SK-N-SH (cell line): ENCODE measurements around the gene ARFGAP1. TPM values are rescaled to one million over a fixed set of nuclear protein-coding genes. Genes with fewer than 3 reads are reported as not detected.

ENCODE experiments used
- CTCF ChIA-PET: fragments of 300-600, 350-600 bp; formaldehyde crosslinking; extraction: SDS; loops from one replicate; lab custom pipeline; 2021; lab: Yijun Ruan, JAX
- POLR2A ChIA-PET: fragments of 350-600 bp; sonication (Branson Sonifier 250); formaldehyde crosslinking; extraction: SDS; loops from one replicate; lab custom pipeline; 2020; ENCODE audit warnings: antibody characterized with exemption, inconsistent platforms; lab: Yijun Ruan, JAX
- DNase-seq: peaks from one replicate; pipeline ENCODE4 v3.0.0; 2012
- H2AFZ ChIP-seq: fragments of 200-600 bp; sonication (generic); 2 replicates; pipeline ENCODE4 v1.8.1; 2016; ENCODE audit warnings: antibody characterized with exemption, mild to moderate bottlenecking, low read depth
- H3F3A ChIP-seq: fragments of 200-600 bp; sonication (generic); replicated peaks from 2 replicates; pipeline ENCODE3; 2016; ENCODE audit warnings: antibody characterized with exemption, mild to moderate bottlenecking; ENCODE audit not compliant: insufficient read depth
- H3K27ac ChIP-seq, 2 experiments: fragments of 200-500 bp in 1 of 2; fragments of 200-600 bp in 1 of 2; sonication (Bioruptor generic) in 1 of 2; sonication (generic), shearing (Covaris generic) in 1 of 2; 2 replicates each; pipeline versions ENCODE4 v1.5.1 to v1.6.1; 2014 to 2016; ENCODE audit warnings: low read depth in 2 of 2, inconsistent platforms in 1 of 2, low read length in 1 of 2, mild to moderate bottlenecking in 1 of 2, mixed read lengths in 1 of 2
- H3K27me3 ChIP-seq: fragments of 200-600 bp; sonication (generic), shearing (Covaris generic); 2 replicates; pipeline ENCODE4 v1.6.1; 2016; ENCODE audit warnings: mixed run types; ENCODE audit not compliant: insufficient read depth
- H3K36me3 ChIP-seq, 2 experiments: fragments of 200-500 bp in 1 of 2; fragments of 200-600 bp in 1 of 2; sonication (Bioruptor generic) in 1 of 2; sonication (generic) in 1 of 2; replicated peaks in 1 of 2; 2 replicates each; pipeline versions ENCODE3 to v1.5.1; 2014 to 2016; ENCODE audit warnings: low read length in 1 of 2, mild to moderate bottlenecking in 1 of 2; ENCODE audit not compliant: insufficient read depth in 2 of 2, control insufficient read depth in 1 of 2
- H3K4me1 ChIP-seq, 2 experiments: fragments of 200-500 bp in 1 of 2; fragments of 200-600 bp in 1 of 2; sonication (Bioruptor generic) in 1 of 2; sonication (generic), shearing (Covaris generic) in 1 of 2; 2 replicates each; pipeline versions ENCODE4 v1.5.1 to v1.6.1; 2014 to 2016; ENCODE audit warnings: low read depth in 1 of 2, low read length in 1 of 2, mixed run types in 1 of 2; ENCODE audit not compliant: insufficient read depth in 2 of 2, control insufficient read depth in 1 of 2
- H3K4me2 ChIP-seq: fragments of 200-600 bp; sonication (generic), shearing (Covaris generic); 2 replicates; pipeline ENCODE4 v1.6.1; 2017; ENCODE audit warnings: mixed run types
- H3K4me3 ChIP-seq, 2 experiments: fragments of 200-500 bp in 1 of 2; fragments of 200-600 bp in 1 of 2; sonication (Bioruptor generic) in 1 of 2; sonication (generic), shearing (Covaris generic) in 1 of 2; 2 replicates each; pipeline versions ENCODE4 v1.5.1 to v1.8.1; 2014 to 2016; ENCODE audit warnings: low read depth in 2 of 2, inconsistent platforms in 1 of 2, low read length in 1 of 2, mild to moderate bottlenecking in 1 of 2, mixed read lengths in 1 of 2, moderate library complexity in 1 of 2
- H3K79me2 ChIP-seq: fragments of 200-600 bp; sonication (generic); 2 replicates; pipeline ENCODE4 v1.8.1; 2017; ENCODE audit warnings: mild to moderate bottlenecking; ENCODE audit not compliant: insufficient read depth
- H3K9ac ChIP-seq: fragments of 200-600 bp; sonication (generic); 2 replicates; pipeline ENCODE4 v1.6.1; 2017; ENCODE audit warnings: mixed run types
- H3K9me2 ChIP-seq: fragments of 200-600 bp; sonication (generic); 2 replicates; pipeline ENCODE4 v1.6.1; 2017; ENCODE audit warnings: mixed run types
- H3K9me3 ChIP-seq: fragments of 200-600 bp; sonication (generic); 2 replicates; pipeline ENCODE4 v1.6.1; 2017; ENCODE audit warnings: mixed run types, mild to moderate bottlenecking, moderate library complexity
- H4K20me1 ChIP-seq: fragments of 200-600 bp; sonication (generic); 2 replicates; pipeline ENCODE4 v1.6.1; 2017; ENCODE audit warnings: mild to moderate bottlenecking, mixed run types; ENCODE audit not compliant: insufficient read depth
- CHD2 ChIP-seq: fragments of 150-350 bp; IDR thresholded peaks from 2 replicates; pipeline ENCODE4 v1.6.1; 2018; ENCODE audit warnings: low read length; ENCODE audit not compliant: partially characterized antibody
- ELF1 ChIP-seq: IDR thresholded peaks from 2 replicates; pipeline ENCODE4 v1.4.0; 2012
- EZH2phosphoT487 ChIP-seq: fragments of 200-600 bp; sonication (generic); IDR thresholded peaks from 2 replicates; pipeline ENCODE4 v1.6.1; 2017; ENCODE audit warnings: low read depth, mixed run types, mild to moderate bottlenecking, antibody characterized with exemption, moderate library complexity, borderline replicate concordance
- FOSL2 ChIP-seq: IDR thresholded peaks from 2 replicates; pipeline ENCODE4 v1.4.0; 2012; ENCODE audit warnings: low read depth, mild to moderate bottlenecking, moderate library complexity, borderline replicate concordance
- FOXM1 ChIP-seq: IDR thresholded peaks from 2 replicates; pipeline ENCODE4 v1.4.0; 2012; ENCODE audit warnings: low read depth, mild to moderate bottlenecking
- JUND ChIP-seq: IDR thresholded peaks from 2 replicates; pipeline ENCODE4 v1.4.0; 2012
- MXI1 ChIP-seq: IDR thresholded peaks from 2 replicates; pipeline ENCODE4 v1.6.1; 2012; ENCODE audit warnings: mild to moderate bottlenecking, low read depth, low read length, improper control_type of control experiment
- NFIC ChIP-seq: IDR thresholded peaks from 2 replicates; pipeline ENCODE4 v1.4.0; 2012; ENCODE audit warnings: borderline replicate concordance
- POLR2AphosphoS5 ChIP-seq: IDR thresholded peaks from 2 replicates; pipeline ENCODE4 v1.6.1; 2012; ENCODE audit warnings: low read depth, low read length
- RAD21 ChIP-seq: IDR thresholded peaks from 2 replicates; pipeline ENCODE4 v1.6.1; 2012; ENCODE audit warnings: mild to moderate bottlenecking, low read length
- RFX5 ChIP-seq: IDR thresholded peaks from 2 replicates; pipeline ENCODE4 v1.6.1; 2012; ENCODE audit warnings: mild to moderate bottlenecking, improper control_type of control experiment, low read length
- SMC3 ChIP-seq: IDR thresholded peaks from 2 replicates; pipeline ENCODE4 v1.6.1; 2012; ENCODE audit warnings: low read depth, low read length, improper control_type of control experiment
- WGBS: methylation state at CpG from one replicate; pipeline ENCODE4 v1.1.6; 2017; ENCODE audit warnings: low lambda C conversion rate; 5-methylcytosine and 5-hydroxymethylcytosine counted together
- polyA plus RNA-seq, 3 experiments: library from polyadenylated mRNA; depleted of rRNA; stranded (reverse); fragments of >200 nt; gene quantifications; 2 replicates each; pipeline ENCODE4 v1.2.3, GENCODE V29; 2012
- TF ChIP-seq, protein P1 (sequence below): IDR thresholded peaks from 2 replicates; pipeline ENCODE4 v1.4.0; 2012; ENCODE audit warnings: low read depth, borderline replicate concordance
- TF ChIP-seq, protein P2 (sequence below): IDR thresholded peaks from 2 replicates; pipeline ENCODE4 v1.4.0; 2012; ENCODE audit warnings: low read depth, borderline replicate concordance
- TF ChIP-seq, protein P3 (sequence below): IDR thresholded peaks from 2 replicates; pipeline ENCODE4; 2012
- TF ChIP-seq, protein P4 (sequence below): fragments of 150-350 bp; IDR thresholded peaks from 2 replicates; pipeline ENCODE4 v1.6.1; 2016; ENCODE audit warnings: mild to moderate bottlenecking, low read depth, low read length
- TF ChIP-seq, protein P5 (sequence below): fragments of 200-600 bp; sonication (generic); IDR thresholded peaks from 2 replicates; pipeline ENCODE4 v1.6.1; 2017; ENCODE audit warnings: antibody characterized with exemption, mild to moderate bottlenecking, moderate library complexity
- TF ChIP-seq, protein P6 (sequence below): fragments of 150-350 bp; IDR thresholded peaks from 2 replicates; pipeline ENCODE4 v1.6.1; 2017; ENCODE audit warnings: antibody characterized with exemption, low read length, low read depth, borderline replicate concordance

The ARFGAP1 gene
- polyA plus RNA-seq, 1 of the 3 experiments (the other 2 are of a cell fraction): 72.7 TPM

DNA sequence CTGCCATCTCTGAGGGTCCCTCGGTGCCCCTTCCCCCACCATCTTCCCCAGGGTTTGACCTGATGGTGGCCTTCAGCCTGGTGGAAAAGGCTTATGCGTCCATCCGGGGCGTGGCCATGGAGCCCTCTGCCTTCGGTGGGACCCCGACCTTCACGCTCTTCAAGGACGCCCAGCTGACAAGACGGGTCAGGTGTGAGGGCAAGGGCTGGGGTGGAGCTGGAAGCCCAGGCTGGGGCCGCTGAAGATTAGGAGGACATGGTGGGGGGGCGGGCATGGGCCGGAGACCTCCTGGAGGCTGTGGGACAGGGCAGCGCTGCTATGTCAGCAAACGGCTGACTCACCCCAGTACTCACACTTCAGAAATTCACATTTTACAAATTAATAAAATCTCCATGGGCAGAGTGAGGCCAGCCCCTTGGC, 43.9 kb downstream of the ARFGAP1 start:
- no peak overlapping the region for H3K9ac ChIP-seq
- no peak overlapping the region for H3K4me2 ChIP-seq
- no peaks in the 10 kb centered on the region for H4K20me1 ChIP-seq
- H3K9me2 ChIP-seq: no peaks in the 10 kb centered on the region
- H3K9me3 ChIP-seq: no peaks in the 10 kb centered on the region
- ChIA-PET CTCF (interaction anchor here (0.9 to 6.4 kb wide), 4 partner anchors 7 to 93 kb away, joined by 3 to 53 read pairs (median 24); no protein-coding TSS in a partner anchor), POLR2A (no interaction called here)
- no peaks in the 10 kb centered on the region for H3K36me3 ChIP-seq
- no peaks in the 10 kb centered on the region for H3F3A ChIP-seq
- no peak overlapping the region for H3K4me3 ChIP-seq
- no peak overlapping the region for H2AFZ ChIP-seq
- no peaks in the 10 kb centered on the region for H3K27me3 ChIP-seq
- no peak overlapping the region for H3K27ac ChIP-seq
- no peak for DNase-seq
- H3K4me1 ChIP-seq: no peaks in the 10 kb centered on the region
- TF ChIP-seq EZH2phosphoT487: no peak
- TF ChIP-seq, protein P1, sequence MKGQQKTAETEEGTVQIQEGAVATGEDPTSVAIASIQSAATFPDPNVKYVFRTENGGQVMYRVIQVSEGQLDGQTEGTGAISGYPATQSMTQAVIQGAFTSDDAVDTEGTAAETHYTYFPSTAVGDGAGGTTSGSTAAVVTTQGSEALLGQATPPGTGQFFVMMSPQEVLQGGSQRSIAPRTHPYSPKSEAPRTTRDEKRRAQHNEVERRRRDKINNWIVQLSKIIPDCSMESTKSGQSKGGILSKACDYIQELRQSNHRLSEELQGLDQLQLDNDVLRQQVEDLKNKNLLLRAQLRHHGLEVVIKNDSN: no peak
- no peak for TF ChIP-seq POLR2AphosphoS5
- TF ChIP-seq, protein P2, sequence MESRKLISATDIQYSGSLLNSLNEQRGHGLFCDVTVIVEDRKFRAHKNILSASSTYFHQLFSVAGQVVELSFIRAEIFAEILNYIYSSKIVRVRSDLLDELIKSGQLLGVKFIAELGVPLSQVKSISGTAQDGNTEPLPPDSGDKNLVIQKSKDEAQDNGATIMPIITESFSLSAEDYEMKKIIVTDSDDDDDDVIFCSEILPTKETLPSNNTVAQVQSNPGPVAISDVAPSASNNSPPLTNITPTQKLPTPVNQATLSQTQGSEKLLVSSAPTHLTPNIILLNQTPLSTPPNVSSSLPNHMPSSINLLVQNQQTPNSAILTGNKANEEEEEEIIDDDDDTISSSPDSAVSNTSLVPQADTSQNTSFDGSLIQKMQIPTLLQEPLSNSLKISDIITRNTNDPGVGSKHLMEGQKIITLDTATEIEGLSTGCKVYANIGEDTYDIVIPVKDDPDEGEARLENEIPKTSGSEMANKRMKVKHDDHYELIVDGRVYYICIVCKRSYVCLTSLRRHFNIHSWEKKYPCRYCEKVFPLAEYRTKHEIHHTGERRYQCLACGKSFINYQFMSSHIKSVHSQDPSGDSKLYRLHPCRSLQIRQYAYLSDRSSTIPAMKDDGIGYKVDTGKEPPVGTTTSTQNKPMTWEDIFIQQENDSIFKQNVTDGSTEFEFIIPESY: no peak
- TF ChIP-seq NFIC: no peak
- TF ChIP-seq FOXM1: no peak
- no peak for TF ChIP-seq RAD21
- TF ChIP-seq ELF1: no peak
- TF ChIP-seq, all 33 proteins: peak for 0
- no peaks in the 10 kb centered on the region for H3K79me2 ChIP-seq
- WGBS: 65% methylated on average over 12 of the region's 14 CpGs

DNA sequence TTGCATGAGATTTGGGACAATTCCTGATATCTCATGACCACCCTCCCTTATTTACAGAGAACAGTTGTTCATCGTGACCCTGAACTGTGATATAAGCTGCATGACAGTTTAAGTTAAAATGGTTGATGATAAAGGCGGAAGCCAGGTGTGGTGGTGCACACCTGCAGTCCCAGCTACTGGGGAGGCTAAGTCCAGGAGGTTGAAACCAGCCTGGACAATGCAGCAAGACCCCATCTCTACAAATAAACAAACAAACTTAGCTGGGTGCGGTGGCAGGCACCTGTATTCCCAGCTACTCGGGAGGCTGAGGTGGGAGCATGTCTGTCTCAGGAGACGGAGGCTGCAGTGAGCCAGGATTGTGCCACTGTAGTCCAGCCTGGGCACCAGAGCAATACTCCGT, 44.4 kb downstream of the ARFGAP1 start:
- CTCF ChIA-PET: interaction anchor here (0.9 to 6.4 kb wide), 5 partner anchors 8 to 94 kb away, joined by 3 to 53 read pairs (median 5); no protein-coding TSS in a partner anchor
- H3K27me3 ChIP-seq: no peaks in the 10 kb centered on the region
- no peak overlapping the region for H3K9ac ChIP-seq
- H4K20me1 ChIP-seq: no peaks in the 10 kb centered on the region
- no peak overlapping the region for H3K4me2 ChIP-seq
- 76% methylated on average over 6 of the region's 6 CpGs for WGBS
- H3K9me2 ChIP-seq: no peaks in the 10 kb centered on the region
- H2AFZ ChIP-seq: no peak overlapping the region
- no peaks in the 10 kb centered on the region for H3F3A ChIP-seq
- no peak overlapping the region for H3K4me3 ChIP-seq
- no peaks in the 10 kb centered on the region for H3K9me3 ChIP-seq
- POLR2A ChIA-PET: no interaction called here
- H3K27ac ChIP-seq: no peak overlapping the region
- H3K4me1 ChIP-seq: no peaks in the 10 kb centered on the region
- no peaks in the 10 kb centered on the region for H3K79me2 ChIP-seq
- no peaks in the 10 kb centered on the region for H3K36me3 ChIP-seq
- no peak for DNase-seq
- no peak for TF ChIP-seq FOSL2
- TF ChIP-seq SMC3: no peak
- TF ChIP-seq, protein P3, sequence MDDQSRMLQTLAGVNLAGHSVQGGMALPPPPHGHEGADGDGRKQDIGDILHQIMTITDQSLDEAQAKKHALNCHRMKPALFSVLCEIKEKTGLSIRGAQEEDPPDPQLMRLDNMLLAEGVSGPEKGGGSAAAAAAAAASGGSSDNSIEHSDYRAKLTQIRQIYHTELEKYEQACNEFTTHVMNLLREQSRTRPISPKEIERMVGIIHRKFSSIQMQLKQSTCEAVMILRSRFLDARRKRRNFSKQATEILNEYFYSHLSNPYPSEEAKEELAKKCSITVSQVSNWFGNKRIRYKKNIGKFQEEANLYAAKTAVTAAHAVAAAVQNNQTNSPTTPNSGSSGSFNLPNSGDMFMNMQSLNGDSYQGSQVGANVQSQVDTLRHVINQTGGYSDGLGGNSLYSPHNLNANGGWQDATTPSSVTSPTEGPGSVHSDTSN: no peak
- no peak for TF ChIP-seq ELF1
- TF ChIP-seq, protein P4, sequence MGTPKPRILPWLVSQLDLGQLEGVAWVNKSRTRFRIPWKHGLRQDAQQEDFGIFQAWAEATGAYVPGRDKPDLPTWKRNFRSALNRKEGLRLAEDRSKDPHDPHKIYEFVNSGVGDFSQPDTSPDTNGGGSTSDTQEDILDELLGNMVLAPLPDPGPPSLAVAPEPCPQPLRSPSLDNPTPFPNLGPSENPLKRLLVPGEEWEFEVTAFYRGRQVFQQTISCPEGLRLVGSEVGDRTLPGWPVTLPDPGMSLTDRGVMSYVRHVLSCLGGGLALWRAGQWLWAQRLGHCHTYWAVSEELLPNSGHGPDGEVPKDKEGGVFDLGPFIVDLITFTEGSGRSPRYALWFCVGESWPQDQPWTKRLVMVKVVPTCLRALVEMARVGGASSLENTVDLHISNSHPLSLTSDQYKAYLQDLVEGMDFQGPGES: no peak
- no peak for TF ChIP-seq JUND
- no peak for TF ChIP-seq CHD2
- no peak for TF ChIP-seq MXI1
- TF ChIP-seq, protein P5, sequence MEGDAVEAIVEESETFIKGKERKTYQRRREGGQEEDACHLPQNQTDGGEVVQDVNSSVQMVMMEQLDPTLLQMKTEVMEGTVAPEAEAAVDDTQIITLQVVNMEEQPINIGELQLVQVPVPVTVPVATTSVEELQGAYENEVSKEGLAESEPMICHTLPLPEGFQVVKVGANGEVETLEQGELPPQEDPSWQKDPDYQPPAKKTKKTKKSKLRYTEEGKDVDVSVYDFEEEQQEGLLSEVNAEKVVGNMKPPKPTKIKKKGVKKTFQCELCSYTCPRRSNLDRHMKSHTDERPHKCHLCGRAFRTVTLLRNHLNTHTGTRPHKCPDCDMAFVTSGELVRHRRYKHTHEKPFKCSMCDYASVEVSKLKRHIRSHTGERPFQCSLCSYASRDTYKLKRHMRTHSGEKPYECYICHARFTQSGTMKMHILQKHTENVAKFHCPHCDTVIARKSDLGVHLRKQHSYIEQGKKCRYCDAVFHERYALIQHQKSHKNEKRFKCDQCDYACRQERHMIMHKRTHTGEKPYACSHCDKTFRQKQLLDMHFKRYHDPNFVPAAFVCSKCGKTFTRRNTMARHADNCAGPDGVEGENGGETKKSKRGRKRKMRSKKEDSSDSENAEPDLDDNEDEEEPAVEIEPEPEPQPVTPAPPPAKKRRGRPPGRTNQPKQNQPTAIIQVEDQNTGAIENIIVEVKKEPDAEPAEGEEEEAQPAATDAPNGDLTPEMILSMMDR: no peak
- TF ChIP-seq POLR2AphosphoS5: no peak
- TF ChIP-seq RAD21: no peak
- TF ChIP-seq, protein P6, sequence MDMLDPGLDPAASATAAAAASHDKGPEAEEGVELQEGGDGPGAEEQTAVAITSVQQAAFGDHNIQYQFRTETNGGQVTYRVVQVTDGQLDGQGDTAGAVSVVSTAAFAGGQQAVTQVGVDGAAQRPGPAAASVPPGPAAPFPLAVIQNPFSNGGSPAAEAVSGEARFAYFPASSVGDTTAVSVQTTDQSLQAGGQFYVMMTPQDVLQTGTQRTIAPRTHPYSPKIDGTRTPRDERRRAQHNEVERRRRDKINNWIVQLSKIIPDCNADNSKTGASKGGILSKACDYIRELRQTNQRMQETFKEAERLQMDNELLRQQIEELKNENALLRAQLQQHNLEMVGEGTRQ: no peak
- no peak for TF ChIP-seq RFX5
- TF ChIP-seq, protein P1: no peak
- no peak for TF ChIP-seq NFIC
